OCI-LY1 (cell line): ENCODE results near the gene SNED1.

Source experiments
- EZH2 ChIP-seq: fragments of 200-600 bp; sonication (generic), shearing (Covaris generic); IDR thresholded peaks from 2 replicates; pipeline ENCODE4 v1.8.0; 2017; ENCODE audit warnings: borderline replicate concordance, mixed run types, mild to moderate bottlenecking, antibody characterized with exemption, low read length, moderate library complexity, mixed read lengths
- TF ChIP-seq, protein P1 (sequence below): fragments of 200-600 bp; sonication (generic), shearing (Covaris generic); IDR thresholded peaks from 2 replicates; pipeline ENCODE4 v1.5.1; 2017; ENCODE audit warnings: mild to moderate bottlenecking, antibody characterized with exemption, low read length, moderate library complexity, mixed read lengths

DNA sequence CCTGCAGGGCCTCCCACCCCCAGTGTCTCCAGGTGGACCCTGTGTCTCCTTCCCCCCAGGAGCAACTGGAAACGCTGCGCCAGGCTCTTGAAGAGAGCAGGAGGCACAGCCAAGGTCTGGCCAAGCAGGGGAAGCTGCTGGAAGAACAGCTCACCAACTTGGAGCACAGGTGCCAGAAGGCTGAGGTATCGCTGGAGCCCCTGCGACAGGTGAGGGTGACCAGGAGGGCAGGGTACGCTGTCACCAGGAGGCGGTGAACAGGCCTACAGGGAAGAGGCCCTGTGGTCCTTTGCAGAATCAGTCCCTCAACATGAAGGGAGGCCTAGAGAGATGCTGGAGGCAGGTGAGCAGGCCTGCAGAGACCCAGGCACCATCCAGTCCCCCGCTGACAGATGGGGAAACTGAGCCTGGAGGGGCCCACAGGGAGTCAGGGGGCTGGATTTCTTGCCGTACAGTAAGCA is 15.6 kb upstream of the SNED1 start:
- TF ChIP-seq, protein P1, sequence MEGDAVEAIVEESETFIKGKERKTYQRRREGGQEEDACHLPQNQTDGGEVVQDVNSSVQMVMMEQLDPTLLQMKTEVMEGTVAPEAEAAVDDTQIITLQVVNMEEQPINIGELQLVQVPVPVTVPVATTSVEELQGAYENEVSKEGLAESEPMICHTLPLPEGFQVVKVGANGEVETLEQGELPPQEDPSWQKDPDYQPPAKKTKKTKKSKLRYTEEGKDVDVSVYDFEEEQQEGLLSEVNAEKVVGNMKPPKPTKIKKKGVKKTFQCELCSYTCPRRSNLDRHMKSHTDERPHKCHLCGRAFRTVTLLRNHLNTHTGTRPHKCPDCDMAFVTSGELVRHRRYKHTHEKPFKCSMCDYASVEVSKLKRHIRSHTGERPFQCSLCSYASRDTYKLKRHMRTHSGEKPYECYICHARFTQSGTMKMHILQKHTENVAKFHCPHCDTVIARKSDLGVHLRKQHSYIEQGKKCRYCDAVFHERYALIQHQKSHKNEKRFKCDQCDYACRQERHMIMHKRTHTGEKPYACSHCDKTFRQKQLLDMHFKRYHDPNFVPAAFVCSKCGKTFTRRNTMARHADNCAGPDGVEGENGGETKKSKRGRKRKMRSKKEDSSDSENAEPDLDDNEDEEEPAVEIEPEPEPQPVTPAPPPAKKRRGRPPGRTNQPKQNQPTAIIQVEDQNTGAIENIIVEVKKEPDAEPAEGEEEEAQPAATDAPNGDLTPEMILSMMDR, result no peak
- no peak for TF ChIP-seq EZH2
